ENCODE measurements around the gene SCNN1B. TPM values are rescaled to one million over a fixed set of nuclear protein-coding genes. Genes with fewer than 3 reads are reported as not detected.

The SCNN1B gene
- total RNA-seq, 6 experiments from 2014 or later: not detected

DNA sequence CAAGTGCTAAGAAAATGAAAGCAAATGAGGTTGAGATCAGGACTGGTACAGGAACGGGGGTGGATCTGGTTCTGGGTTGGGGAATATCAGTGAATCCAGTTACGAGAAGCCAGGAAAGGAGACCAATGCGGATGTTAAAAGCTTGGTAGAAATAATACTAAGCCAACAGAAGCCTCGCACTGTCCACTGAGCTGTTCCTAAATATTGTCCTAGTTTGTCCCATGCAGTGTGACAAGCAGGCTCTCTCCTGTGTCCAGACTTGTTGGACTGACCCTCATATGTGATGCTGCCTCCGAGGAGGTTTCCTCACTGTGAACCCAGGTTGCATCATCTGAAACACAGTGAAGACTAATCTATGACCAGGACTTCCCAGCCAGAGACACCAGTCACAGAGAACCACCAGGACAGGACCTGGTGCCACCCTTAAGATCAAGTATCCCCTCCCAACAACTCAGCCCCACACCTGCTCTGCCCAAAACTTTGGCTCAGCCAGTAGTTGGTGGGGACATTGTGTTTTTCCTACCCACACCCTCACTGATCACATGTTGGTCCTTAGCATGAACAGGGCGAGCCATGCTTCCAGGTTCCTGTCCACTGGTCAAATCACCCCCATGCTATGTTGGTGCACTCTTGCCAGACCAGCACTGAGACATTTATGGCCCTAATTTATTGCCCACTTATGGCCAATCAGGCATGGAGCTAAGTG lies 32.7 kb upstream of the SCNN1B start:
- Mint-ChIP-seq H3K4me3 (no peak overlapping the region), H3K36me3 (ENCODE audit: low read depth) (no peaks in the 10 kb centered on the region), H3K27ac (no peak overlapping the region), H3K9me3 (no peaks in the 10 kb centered on the region), H3K27me3 (ENCODE audit: insufficient read depth) (peaks cover 21% of the 10 kb centered on the region), H3K4me1 (ENCODE audit: low read depth) (no peaks in the 10 kb centered on the region)
- DNase-seq: no peak
- TF ChIP-seq, protein P1, sequence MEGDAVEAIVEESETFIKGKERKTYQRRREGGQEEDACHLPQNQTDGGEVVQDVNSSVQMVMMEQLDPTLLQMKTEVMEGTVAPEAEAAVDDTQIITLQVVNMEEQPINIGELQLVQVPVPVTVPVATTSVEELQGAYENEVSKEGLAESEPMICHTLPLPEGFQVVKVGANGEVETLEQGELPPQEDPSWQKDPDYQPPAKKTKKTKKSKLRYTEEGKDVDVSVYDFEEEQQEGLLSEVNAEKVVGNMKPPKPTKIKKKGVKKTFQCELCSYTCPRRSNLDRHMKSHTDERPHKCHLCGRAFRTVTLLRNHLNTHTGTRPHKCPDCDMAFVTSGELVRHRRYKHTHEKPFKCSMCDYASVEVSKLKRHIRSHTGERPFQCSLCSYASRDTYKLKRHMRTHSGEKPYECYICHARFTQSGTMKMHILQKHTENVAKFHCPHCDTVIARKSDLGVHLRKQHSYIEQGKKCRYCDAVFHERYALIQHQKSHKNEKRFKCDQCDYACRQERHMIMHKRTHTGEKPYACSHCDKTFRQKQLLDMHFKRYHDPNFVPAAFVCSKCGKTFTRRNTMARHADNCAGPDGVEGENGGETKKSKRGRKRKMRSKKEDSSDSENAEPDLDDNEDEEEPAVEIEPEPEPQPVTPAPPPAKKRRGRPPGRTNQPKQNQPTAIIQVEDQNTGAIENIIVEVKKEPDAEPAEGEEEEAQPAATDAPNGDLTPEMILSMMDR (IDR thresholded peaks at IDR 0.05): no peak

DNA sequence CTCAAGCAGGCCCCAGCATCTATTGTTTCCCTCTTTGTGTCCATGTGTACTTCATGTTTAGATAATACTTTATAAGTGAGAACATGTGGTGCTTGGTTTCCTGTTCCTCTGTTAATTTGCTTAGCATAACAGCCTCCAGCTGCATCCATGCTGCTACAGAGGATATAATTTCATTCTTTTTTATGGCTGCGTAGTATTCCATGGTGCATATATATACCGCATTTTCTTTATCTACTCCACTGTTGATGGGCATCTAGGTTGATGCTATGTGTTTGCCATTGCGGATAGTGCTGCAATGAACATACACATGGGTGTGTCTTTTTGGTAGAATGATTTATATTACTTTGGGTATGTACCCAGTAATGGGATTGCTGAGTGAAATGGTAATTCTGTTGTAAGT lies 31.4 kb upstream of the SCNN1B start:
- no peak for DNase-seq
- Mint-ChIP-seq H3K9me3 (no peaks in the 10 kb centered on the region), H3K4me3 (no peak overlapping the region), H3K36me3 (ENCODE audit: low read depth) (no peaks in the 10 kb centered on the region), H3K27me3 (ENCODE audit: insufficient read depth) (peaks cover 16% of the 10 kb centered on the region), H3K4me1 (ENCODE audit: low read depth) (no peaks in the 10 kb centered on the region), H3K27ac (no peak overlapping the region)
- TF ChIP-seq, protein P1 (IDR thresholded peaks at IDR 0.05): no peak

- DNase-seq: no peak
- Mint-ChIP-seq H3K27ac (no peak overlapping the region), H3K27me3 (ENCODE audit: insufficient read depth) (peaks cover 5% of the 10 kb centered on the region), H3K36me3 (ENCODE audit: low read depth) (no peaks in the 10 kb centered on the region), H3K4me3 (no peak overlapping the region), H3K4me1 (ENCODE audit: low read depth) (peaks cover 6% of the 10 kb centered on the region; the same call in 1 of the 2 replicates), H3K9me3 (no peaks in the 10 kb centered on the region)
- TF ChIP-seq, protein P1 (IDR thresholded peaks at IDR 0.05): no peak
Measured at GRCh38 chr16:23274968-23275367, 27.1 kb upstream of the SCNN1B start.

DNA sequence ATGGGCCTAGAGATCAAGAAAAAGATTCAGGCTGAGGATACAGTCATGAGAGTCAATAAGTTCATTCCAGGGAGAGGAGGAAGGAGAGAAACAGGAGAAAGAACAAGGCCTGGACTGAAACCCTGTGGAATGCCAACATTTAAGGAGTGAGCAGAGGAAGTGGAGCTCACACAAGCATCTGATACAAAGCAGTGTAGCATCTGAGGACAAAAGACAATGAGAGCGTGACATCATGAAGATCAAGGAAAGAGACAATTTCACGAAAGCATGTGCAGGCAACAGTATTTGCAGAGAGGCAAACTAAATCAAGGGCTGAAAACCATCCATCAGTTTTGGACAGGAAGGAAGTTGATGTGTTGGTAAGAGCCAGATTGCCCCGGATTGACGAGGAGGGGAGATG lies 25.3 kb upstream of the SCNN1B start:
- TF ChIP-seq, protein P1 (IDR thresholded peaks at IDR 0.05): no peak
- peaks cover 17% of the 10 kb centered on the region for H3K4me1 Mint-ChIP-seq (ENCODE audit: low read depth)
- H3K36me3 Mint-ChIP-seq (ENCODE audit: low read depth): no peaks in the 10 kb centered on the region
- H3K27ac Mint-ChIP-seq: no peak overlapping the region
- no peaks in the 10 kb centered on the region for H3K9me3 Mint-ChIP-seq
- DNase-seq: no peak
- no peak overlapping the region for H3K4me3 Mint-ChIP-seq
- peaks cover 2% of the 10 kb centered on the region for H3K27me3 Mint-ChIP-seq (ENCODE audit: insufficient read depth)

DNA sequence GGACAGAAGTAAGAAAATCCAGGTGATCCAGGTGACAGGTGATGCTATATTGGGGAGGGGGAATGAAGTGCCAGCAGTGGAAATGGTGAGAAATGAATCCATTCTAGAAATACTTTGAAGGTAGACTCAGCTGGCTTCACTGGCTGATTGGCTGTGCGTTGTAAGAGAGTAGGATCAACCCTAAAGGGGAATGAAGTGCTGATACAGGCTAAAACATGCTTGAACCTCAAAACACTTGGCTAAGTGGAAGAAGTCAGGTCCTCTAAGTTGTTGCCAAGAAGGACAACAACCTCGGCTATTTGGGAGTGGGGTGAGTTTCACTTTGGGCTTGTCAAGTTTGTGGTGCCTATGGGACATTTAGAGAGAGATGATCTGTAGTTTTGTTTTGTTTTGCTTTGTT lies 24.1 kb upstream of the SCNN1B start:
- peaks cover 17% of the 10 kb centered on the region for H3K4me1 Mint-ChIP-seq (ENCODE audit: low read depth)
- no peaks in the 10 kb centered on the region for H3K36me3 Mint-ChIP-seq (ENCODE audit: low read depth)
- H3K27ac Mint-ChIP-seq: no peak overlapping the region
- H3K9me3 Mint-ChIP-seq: no peaks in the 10 kb centered on the region
- no peak overlapping the region for H3K4me3 Mint-ChIP-seq
- TF ChIP-seq, protein P1 (IDR thresholded peaks at IDR 0.05): no peak
- no peak for DNase-seq
- peaks cover 2% of the 10 kb centered on the region for H3K27me3 Mint-ChIP-seq (ENCODE audit: insufficient read depth)

All from HFFc6 (cell line).